ENCODE measurements around the gene CFAP61. TPM values are rescaled to one million over a fixed set of nuclear protein-coding genes. Genes with fewer than 3 reads are reported as not detected.

The CFAP61 gene
- total RNA-seq, 2 donors from 2014 or later: 1.0 to 1.9 TPM

- Histone ChIP-seq H3K4me1 (peaks cover 0 to 14% of the 10 kb centered on the region in 2 donors), H3K4me3 (no peak overlapping the region), H3K36me3 (no peaks in the 10 kb centered on the region), H3K27me3 (no peaks in the 10 kb centered on the region), H3K27ac (no peak overlapping the region), H3K9me3 (no peaks in the 10 kb centered on the region)
- peak in 1 of 2 donors; percentile 29 for TF ChIP-seq CTCF (IDR thresholded peaks at IDR 0.05)
- no peak for DNase-seq (ENCODE audit: low spot score)
Observed at GRCh38 chr20:20407891-20408805, 355.8 kb downstream of the CFAP61 start.

GRCh38 chr20:20409331-20409730, 357.0 kb downstream of the CFAP61 start:
- no peaks in the 10 kb centered on the region for H3K9me3 ChIP-seq
- H3K27ac ChIP-seq: no peak overlapping the region
- H3K4me3 ChIP-seq: no peak overlapping the region
- H3K36me3 ChIP-seq: no peaks in the 10 kb centered on the region
- no peaks in the 10 kb centered on the region for H3K27me3 ChIP-seq
- H3K4me1 ChIP-seq: peaks cover 0 to 14% of the 10 kb centered on the region in 2 donors
- TF ChIP-seq CTCF (IDR thresholded peaks at IDR 0.05): no peak
- no peak for DNase-seq (ENCODE audit: low spot score)

Other genes starting within 250 kb of the CFAP61 start
- gene NAA20, start 35.2 kb upstream of the CFAP61 start, total RNA-seq: 10 to 100 TPM; 32.2 to 33.8 TPM
- 10 to 100 TPM; 12.5 to 14.9 TPM for gene CRNKL1, start 66 bp upstream of the CFAP61 start, total RNA-seq